Ovary (tissue), 3 donors: ENCODE data around the gene HDGFL2.

Experiments used
- CTCF ChIP-seq, 3 donors: fragments of 450-650 bp in 2 of 3; fragments of 200-600 bp in 1 of 3; IDR thresholded peaks; one replicate each; pipeline versions ENCODE4 v1.5.1 to v1.8.0; 2016 to 2022; ENCODE audit warnings: antibody characterized with exemption in 3 of 3, mild to moderate bottlenecking in 1 of 3
- EP300 ChIP-seq: sonication (generic); formaldehyde crosslinking; IDR thresholded peaks from one replicate; pipeline ENCODE4 v1.6.1; 2017; ENCODE audit warnings: antibody characterized with exemption
- POLR2A ChIP-seq: fragments of 450-650 bp; IDR thresholded peaks from one replicate; pipeline ENCODE4 v1.6.1; 2017; ENCODE audit warnings: antibody characterized with exemption, mild to moderate bottlenecking, moderate library complexity
- donor health status: DM: no; HTN: no; CAD: no.

- no peak for TF ChIP-seq CTCF (IDR thresholded peaks at IDR 0.05)
- no peak for TF ChIP-seq POLR2A
- no peak for TF ChIP-seq EP300
These were observed 66.5 kb downstream of the HDGFL2 start for GRCh38 chr19:4538601-4538954.
